Measurements from ENCODE around the gene GABRR3. TPM values are rescaled to one million over a fixed set of nuclear protein-coding genes. Genes with fewer than 3 reads are reported as not detected.

Gene GABRR3
- total RNA-seq, 1 donor from 2014 or later: not detected

DNA sequence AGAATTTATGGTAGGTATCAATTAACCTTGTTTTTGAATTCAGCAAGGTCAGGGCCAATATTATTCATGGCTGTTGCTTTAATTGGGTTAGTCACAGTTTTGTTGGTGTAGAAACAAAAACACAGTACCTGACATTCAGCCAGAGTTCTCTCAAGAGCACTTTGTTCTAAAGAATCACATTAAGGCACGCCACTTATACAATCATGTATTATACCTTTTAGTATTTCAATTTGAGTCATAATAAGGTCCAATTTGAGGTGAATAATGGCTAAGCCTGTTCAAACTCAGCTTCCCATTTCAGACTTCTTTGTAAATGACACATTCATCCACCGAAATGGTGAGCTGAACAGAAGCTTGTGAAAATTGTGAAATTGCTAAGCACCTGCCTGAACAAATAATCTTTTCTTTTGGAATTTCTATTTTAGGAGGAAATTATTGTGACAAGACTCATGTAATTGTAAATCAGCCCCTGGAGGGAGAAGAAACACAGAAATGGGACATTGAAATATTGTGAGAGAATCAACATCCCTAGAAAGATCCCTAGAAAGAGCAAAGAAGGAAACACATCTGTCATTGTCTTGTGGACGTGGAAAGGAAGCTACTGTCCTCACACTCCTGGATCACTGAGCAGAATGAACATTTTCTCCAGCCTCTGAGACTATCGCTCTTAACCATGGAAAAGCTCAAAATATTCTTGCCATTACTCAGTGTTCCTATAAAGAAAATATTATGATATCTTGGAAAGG lies 92.1 kb downstream of the GABRR3 start:
- intact Hi-C loops (cut with DNase I): no loop called here

GRCh38 chr3:97940034-97940433 lies 95.1 kb downstream of the GABRR3 start:
- H3K27me3 ChIP-seq: no peaks in the 10 kb centered on the region
- intact Hi-C loops (cut with DNase I): no loop called here
- no peak overlapping the region for H3K4me3 ChIP-seq
- TF ChIP-seq POLR2A (IDR thresholded peaks at IDR 0.05): no peak
- no peak for TF ChIP-seq POLR2AphosphoS5 (IDR thresholded peaks at IDR 0.05; ENCODE audit: insufficient read depth in 1 of 2, low read depth in 1 of 2)
- TF ChIP-seq CTCF (IDR thresholded peaks at IDR 0.05): no peak
- peaks cover 0 to 52% of the 10 kb centered on the region in 2 donors for H3K36me3 ChIP-seq
- H3K27ac ChIP-seq: no peak overlapping the region
- H3K9me3 ChIP-seq: no peaks in the 10 kb centered on the region
- no peaks in the 10 kb centered on the region for H3K4me1 ChIP-seq
- no peak for DNase-seq (ENCODE audit: extremely low spot score in 2 of 2)

More for the DNA sequence above, 92.1 kb downstream of the GABRR3 start:
- H3K27me3 ChIP-seq: no peaks in the 10 kb centered on the region
- H3K36me3 ChIP-seq: peaks cover 0 to 44% of the 10 kb centered on the region in 2 donors
- no peak overlapping the region for H3K4me3 ChIP-seq
- no peak for DNase-seq (ENCODE audit: extremely low spot score in 2 of 2)
- H3K9me3 ChIP-seq: no peaks in the 10 kb centered on the region
- TF ChIP-seq POLR2AphosphoS5 (IDR thresholded peaks at IDR 0.05; ENCODE audit: insufficient read depth in 1 of 2, low read depth in 1 of 2) (no peak), POLR2A (IDR thresholded peaks at IDR 0.05) (no peak), CTCF (IDR thresholded peaks at IDR 0.05) (no peak)
- H3K4me1 ChIP-seq: no peaks in the 10 kb centered on the region
- H3K27ac ChIP-seq: no peak overlapping the region

- Histone ChIP-seq H3K27ac (no peak overlapping the region), H3K4me3 (no peak overlapping the region), H3K27me3 (no peaks in the 10 kb centered on the region), H3K4me1 (no peaks in the 10 kb centered on the region), H3K36me3 (peaks cover 0 to 49% of the 10 kb centered on the region in 2 donors), H3K9me3 (no peaks in the 10 kb centered on the region)
- DNase-seq (ENCODE audit: extremely low spot score in 2 of 2): no peak
- TF ChIP-seq POLR2AphosphoS5 (IDR thresholded peaks at IDR 0.05; ENCODE audit: insufficient read depth in 1 of 2, low read depth in 1 of 2) (no peak), POLR2A (IDR thresholded peaks at IDR 0.05) (no peak), CTCF (IDR thresholded peaks at IDR 0.05) (no peak)
- intact Hi-C loops (cut with DNase I): no loop called here
Observed at GRCh38 chr3:97939401-97939800, 95.7 kb downstream of the GABRR3 start.

DNA sequence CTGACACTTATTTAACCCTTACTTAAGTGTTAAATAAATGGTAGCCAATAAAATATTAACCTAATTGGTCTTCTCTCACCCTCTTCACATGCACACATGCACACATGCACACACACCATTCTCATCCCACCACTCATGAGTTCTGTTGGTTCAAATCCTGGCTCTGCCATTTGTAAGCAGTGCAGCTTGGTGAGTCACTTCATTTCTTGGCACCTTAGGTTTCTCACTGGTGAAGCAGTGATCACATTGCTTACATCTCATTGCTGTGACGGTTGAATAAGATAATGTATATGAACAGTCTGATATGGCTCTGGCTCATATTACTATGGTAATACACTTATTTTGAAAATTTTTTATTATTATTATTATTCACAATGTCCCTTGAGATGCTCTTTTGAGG lies 96.7 kb downstream of the GABRR3 start:
- TF ChIP-seq CTCF (IDR thresholded peaks at IDR 0.05): no peak
- no peak for TF ChIP-seq POLR2A (IDR thresholded peaks at IDR 0.05)
- no peak for TF ChIP-seq POLR2AphosphoS5 (IDR thresholded peaks at IDR 0.05; ENCODE audit: insufficient read depth in 1 of 2, low read depth in 1 of 2)
- no peak for DNase-seq (ENCODE audit: extremely low spot score in 2 of 2)
- H3K36me3 ChIP-seq: peaks cover 0 to 51% of the 10 kb centered on the region in 2 donors
- intact Hi-C loops (cut with DNase I): no loop called here
- H3K27me3 ChIP-seq: no peaks in the 10 kb centered on the region
- no peak overlapping the region for H3K27ac ChIP-seq
- H3K4me3 ChIP-seq: no peak overlapping the region
- H3K9me3 ChIP-seq: no peaks in the 10 kb centered on the region
- H3K4me1 ChIP-seq: no peaks in the 10 kb centered on the region

DNA sequence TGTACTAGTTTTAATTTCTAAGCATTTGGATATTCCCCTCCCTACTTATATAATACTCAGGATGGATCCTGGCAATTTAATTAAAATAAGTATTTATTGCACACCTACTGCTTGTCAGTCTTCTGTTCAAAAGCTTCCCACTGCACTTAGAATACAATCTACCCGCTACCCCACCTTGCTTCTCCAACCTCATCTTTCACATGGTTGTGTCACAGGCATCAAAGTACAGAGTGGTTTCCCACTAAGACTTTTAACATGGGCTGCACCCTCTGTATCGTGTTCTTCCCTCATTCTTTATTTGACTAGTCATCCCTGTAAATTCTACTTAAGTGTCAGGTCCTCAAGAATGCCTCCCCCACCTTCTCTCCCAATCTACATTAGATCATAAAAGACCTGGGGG lies 97.9 kb downstream of the GABRR3 start:
- Histone ChIP-seq H3K4me1 (no peaks in the 10 kb centered on the region), H3K9me3 (no peaks in the 10 kb centered on the region), H3K36me3 (peaks cover 0 to 48% of the 10 kb centered on the region in 2 donors), H3K27me3 (no peaks in the 10 kb centered on the region), H3K4me3 (no peak overlapping the region), H3K27ac (no peak overlapping the region)
- intact Hi-C loops (cut with DNase I): no loop called here
- no peak for DNase-seq (ENCODE audit: extremely low spot score in 2 of 2)
- TF ChIP-seq CTCF (IDR thresholded peaks at IDR 0.05) (no peak), POLR2AphosphoS5 (IDR thresholded peaks at IDR 0.05; ENCODE audit: insufficient read depth in 1 of 2, low read depth in 1 of 2) (no peak), POLR2A (IDR thresholded peaks at IDR 0.05) (no peak)
